ENCODE data around the gene PIEZO1.

The PIEZO1 gene

DNA sequence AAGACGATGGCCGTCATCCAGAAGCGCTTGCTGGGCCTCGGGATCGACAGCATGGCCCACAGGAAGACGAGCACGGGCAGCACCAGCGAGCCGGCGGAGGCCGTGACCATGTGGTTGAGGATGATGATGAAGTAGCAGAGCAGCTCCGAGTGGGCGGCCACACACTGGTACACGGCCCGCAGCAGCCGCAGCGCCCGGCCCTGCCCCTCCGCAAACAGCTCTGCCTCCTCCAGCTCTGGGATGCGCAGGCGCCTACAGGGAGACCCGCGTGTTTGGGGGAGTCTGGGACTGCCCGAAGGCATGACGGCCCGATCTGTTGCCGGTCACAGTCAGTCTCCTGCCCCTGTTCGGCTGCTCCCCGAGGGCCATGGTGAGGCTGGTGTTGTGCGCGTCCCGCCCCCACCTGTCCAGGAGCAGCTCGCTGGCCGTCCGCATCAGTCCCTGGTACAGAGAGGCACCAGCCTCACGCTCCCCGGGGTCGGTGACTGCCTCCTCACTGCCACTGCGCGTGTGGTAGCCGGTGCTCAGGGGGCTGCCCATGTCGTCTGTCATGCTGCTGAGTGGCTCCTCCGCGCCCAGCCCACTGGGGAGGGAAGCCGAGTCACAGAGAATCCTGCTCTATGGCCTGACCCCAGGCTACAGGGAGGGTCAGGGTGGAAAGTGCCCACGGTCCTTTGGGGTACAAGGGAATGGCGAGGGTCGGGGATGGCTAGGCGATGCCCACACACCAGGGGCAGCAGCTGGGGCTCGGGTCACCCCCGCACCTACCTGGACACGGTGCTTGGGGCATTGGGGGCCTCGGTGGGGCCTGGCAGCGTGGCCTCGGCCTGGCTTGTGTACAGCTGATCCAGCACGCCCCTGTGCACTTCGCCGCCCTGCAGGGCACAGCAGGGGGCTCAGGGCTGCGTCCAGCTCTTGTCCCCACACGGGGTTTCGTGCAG, 62.9 kb downstream of the PIEZO1 start:
- no peak for DNase-seq (ENCODE audit: low read depth in 2 of 2)

- no peak for DNase-seq (ENCODE audit: low read depth in 2 of 2)
Observed at GRCh38 chr16:88721236-88721635, 63.8 kb downstream of the PIEZO1 start.

DNA sequence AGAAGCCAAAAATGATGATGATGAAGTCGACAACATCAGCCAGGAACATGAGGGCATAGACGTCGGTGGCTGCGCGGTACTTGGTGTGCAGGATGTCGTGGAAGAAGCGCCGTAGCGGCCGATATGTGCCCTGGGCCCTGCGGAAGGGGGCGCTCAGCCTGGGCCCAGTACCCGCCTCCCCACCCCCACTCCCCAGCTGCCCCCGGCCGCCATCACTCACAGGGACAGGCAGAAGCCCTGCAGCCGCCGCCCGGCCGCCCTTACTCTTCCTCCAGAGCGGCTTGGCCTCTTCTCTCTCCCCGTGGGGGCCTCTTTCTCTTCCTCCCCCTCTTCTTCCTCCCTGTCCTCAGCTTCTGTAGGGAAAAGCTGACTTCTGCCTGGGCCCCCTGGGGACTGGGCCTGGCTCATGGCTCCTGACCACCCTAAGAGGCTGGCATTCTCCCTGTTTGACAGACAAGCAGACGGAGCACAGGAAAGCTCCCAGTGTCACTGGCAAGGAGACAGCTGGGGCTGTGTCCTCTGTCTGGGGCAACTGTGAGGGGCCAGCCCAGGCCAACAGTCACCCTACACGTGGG, 64.5 kb downstream of the PIEZO1 start:
- no peak for DNase-seq (ENCODE audit: low read depth in 2 of 2)

DNA sequence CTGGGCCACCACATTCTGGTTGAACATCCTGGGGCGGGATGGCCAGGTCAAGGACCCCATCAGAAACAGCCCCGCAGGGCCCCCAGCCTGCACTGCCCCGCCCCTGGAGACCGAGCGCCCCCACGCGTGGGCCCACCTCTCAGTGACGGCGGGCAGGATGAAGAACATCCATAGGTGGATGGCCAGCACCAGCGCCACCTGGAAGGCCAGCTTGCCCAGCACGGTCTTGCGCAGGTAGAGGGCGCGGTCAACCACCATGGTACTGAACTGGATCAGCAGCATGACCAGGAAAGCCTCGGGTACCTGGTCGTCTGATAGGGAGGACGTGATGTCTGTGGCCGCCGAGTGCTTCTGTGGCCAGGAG, 65.1 kb downstream of the PIEZO1 start:
- DNase-seq (ENCODE audit: low read depth in 2 of 2): no peak

DNA sequence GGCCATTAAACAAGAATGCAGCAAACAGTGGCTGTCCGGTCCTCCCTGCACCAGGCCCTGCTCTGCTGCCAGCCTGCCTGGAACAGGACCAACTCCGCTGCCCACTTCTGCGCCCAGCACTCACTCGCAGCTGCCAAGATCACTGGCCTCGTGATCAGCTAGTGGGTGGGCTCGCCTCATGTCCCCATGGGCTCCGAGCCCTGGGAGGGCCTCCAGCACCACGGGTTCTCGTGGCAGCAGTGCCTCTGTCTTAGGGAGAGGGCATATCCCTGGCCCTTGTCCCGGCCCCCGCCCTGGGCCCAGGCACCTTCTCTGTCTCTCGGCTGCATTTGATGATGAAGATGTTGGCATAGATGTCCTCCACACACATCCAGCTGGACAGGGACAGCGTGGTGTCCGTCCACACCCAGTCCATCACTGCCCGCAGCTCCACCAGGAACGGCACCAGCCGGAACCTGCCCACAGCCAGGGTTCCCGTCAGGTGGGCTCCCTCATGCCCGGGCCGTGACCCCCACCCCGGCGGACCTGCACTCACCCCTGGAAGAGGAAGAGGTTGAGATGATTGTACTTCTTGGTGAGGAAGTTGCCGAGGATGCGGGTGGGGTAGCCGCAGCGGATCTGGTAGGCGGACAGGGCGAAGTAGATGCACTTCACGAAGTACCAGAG, 65.6 kb downstream of the PIEZO1 start:
- DNase-seq (ENCODE audit: low read depth in 2 of 2): no peak

DNA sequence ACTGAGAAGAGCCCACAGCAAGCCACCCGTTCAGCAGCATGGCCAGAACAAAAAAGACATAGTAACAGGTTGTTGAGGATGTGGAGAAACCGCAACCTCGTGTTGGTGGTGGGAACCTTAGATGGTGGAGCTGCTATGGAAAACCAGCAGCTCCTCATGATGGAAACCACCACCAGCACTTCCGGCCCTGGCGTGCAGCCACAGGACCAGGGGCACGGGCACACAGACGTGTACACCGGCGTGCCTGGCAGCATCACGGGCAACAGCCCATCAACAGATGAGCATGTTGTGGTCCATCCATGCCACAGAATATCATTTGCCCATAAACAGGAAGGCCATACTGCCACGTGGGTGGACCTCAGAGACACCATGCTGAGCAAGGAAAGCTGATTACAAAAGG, 66.8 kb downstream of the PIEZO1 start:
- no peak for DNase-seq (ENCODE audit: low read depth in 2 of 2)

GRCh38 chr16:88716601-88717001, 68.4 kb downstream of the PIEZO1 start:
- DNase-seq (ENCODE audit: low read depth in 2 of 2): no peak

- no peak for DNase-seq (ENCODE audit: low read depth in 2 of 2)
Observed at GRCh38 chr16:88716201-88716600, 68.8 kb downstream of the PIEZO1 start.

- no peak for DNase-seq (ENCODE audit: low read depth in 2 of 2)
Observed at GRCh38 chr16:88715312-88716190, 69.5 kb downstream of the PIEZO1 start.

DNA sequence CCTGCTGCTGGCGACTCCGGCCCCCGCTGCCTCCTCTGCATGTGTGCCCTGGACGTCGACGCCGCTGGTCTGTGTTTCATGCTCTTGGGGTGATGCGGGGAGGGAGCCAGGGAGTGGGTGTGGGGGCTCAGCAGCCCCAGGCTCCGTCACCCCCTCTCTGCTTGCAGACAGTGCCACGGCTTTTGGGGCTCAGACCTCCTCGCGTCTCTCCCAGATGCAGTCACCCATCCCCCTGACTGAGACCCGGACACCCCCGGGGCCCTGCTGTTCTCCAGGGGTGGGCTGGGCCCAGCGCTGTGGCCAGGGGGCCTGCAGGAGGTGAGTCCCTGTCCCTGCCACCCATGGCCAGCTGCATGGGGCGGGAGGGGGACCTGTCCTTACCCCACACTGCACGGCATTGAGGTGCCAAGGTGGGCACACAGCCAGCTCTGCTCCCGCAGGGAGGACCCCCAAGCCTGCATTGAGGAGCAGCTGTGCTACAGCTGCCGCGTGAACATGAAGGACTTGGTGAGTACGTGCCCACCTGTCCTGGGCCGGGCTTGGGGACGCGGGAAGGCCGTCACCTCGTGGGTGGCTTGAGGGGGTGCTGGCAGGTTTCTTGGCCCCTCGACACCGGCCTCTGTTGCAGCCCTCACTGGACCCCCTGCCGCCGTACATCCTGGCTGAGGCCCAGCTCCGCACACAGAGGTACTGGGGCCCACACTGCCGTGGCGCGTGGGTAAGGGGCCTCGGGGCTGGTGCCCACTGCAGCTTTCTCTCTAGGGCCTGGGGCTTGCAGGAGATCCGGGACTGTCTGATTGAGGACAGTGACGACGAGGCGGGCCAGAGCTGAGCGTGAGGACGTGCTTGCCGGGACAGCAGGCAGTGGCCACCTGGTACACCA, 70.4 kb downstream of the PIEZO1 start:
- DNase-seq (ENCODE audit: low read depth in 2 of 2): no peak

- DNase-seq (ENCODE audit: low read depth in 2 of 2): no peak
Observed at GRCh38 chr16:88713568-88714419, 71.2 kb downstream of the PIEZO1 start.

GRCh38 chr16:88713054-88713453, 72.0 kb downstream of the PIEZO1 start:
- no peak for DNase-seq (ENCODE audit: low read depth in 2 of 2)

- no peak for DNase-seq (ENCODE audit: low read depth in 2 of 2)
Observed at GRCh38 chr16:88712362-88712979, 72.5 kb downstream of the PIEZO1 start.

DNA sequence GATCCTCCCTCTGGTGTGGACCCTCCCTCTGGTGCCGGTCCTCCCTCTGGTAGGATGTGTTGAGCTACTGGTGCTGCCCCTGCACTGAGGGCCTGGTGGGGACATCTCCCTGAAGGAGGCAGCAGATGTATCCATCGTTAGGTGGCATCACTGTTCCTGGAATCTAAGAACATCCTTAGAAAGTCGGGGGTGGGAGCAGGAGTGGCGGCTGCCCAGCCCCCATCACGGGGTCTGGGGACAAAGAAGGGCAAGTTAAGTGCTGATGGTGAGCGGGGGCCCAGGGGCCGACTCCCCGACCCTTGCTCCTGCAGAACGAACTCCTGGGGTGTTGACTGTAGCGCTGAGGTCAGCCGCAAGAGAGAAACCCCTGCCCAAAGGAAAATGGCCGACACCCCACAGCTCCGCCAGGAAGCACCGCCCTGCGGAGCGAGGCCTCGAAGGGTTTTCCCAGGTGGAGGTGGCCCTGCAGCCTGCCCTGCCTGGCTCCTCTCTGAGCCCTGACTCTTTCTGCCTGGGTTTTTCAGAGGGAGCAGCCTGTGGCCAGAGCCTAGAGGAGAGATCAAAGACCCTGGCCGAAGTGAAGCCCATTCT, 73.2 kb downstream of the PIEZO1 start:
- no peak for DNase-seq (ENCODE audit: low read depth in 2 of 2)

- no peak for DNase-seq (ENCODE audit: low read depth in 2 of 2)
Observed at GRCh38 chr16:88710556-88710955, 74.5 kb downstream of the PIEZO1 start.

GRCh38 chr16:88706965-88707826, 77.8 kb downstream of the PIEZO1 start:
- DNase-seq (ENCODE audit: low read depth in 2 of 2): no peak

- DNase-seq (ENCODE audit: low read depth in 2 of 2): peak; percentile 92 to 93
Observed at GRCh38 chr16:88706229-88706964, 78.6 kb downstream of the PIEZO1 start, which contains the start of the genes CTU2 and RNF166. Gene CTU2, plus strand, starts transcription at chr16:88706503. Its CDS starts 28 bp downstream, at chr16:88706531. Gene RNF166, minus strand, starts transcription at chr16:88706408. Its CDS starts 83 bp downstream, at chr16:88706325.

All from stimulated activated CD4-positive, alpha-beta T cell treated with anti-CD3 and anti-CD28 coated beads, Interleukin-4, amount 100 ng/mL, for 48 hours (primary cell).